GM18508 (cell line): Measurements from ENCODE around the gene SMARCA4.
"Not testable (repeated sequence)": the region's sequence is repeated elsewhere in the genome, so short reads cannot be mapped to it uniquely, and the experiment has no call there.

ENCODE experiments used
- ATAC-seq: cut with Tn5 transposase; IDR thresholded peaks from one replicate; pipeline ENCODE4 v1.9.1; 2021; ENCODE audit warnings: moderate number of reproducible peaks; ENCODE audit not compliant: insufficient read depth, unreplicated experiment

Gene SMARCA4

DNA sequence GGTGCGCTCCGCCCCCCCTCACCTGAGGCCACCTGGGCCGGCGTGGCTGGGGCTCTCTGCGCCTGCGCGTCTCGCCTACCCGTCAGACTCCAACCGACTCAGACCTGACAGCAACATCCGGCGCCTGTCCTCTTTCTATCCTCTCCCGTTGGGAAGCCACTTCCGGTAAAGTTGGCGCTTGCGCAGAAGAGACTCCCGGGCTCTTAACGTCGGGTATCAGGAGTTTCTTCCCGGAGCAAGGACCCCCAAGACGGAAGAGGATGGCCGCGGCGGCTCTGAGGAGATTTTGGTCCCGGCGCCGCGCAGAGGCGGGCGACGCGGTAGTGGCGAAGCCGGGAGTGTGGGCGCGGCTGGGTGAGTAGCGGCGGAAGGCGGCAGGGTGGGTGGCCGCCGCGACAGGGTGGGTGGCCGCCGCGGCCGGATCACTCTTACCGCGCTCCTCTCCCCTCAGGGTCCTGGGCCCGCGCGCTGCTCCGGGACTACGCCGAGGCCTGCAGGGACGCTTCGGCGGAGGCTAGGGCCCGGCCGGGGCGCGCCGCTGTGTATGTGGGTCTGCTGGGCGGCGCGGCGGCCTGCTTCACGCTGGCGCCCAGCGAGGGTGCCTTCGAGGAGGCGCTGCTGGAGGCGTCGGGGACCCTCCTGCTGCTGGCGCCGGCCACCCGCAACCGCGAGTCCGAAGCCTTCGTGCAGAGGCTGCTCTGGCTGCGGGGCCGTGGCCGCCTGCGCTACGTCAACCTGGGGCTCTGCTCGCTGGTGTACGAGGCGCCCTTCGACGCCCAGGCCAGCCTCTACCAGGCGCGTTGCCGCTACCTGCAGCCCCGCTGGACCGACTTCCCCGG lies 32.0 kb upstream of the SMARCA4 start, which contains the start of the genes TIMM29 and YIPF2:
TIMM29 (plus strand) TSS at position 249 of the 839 bp plus-strand sequence; CDS start at position 261, 12 bp downstream.
YIPF2 (minus strand) TSS at position 77 of the 839 bp plus-strand sequence. CDS start 229 bp downstream, outside the sequence.
- ATAC-seq, result peak; percentile 55

GRCh38 chr19:10929402-10929794 lies 31.4 kb upstream of the SMARCA4 start:
- ATAC-seq, result no peak

DNA sequence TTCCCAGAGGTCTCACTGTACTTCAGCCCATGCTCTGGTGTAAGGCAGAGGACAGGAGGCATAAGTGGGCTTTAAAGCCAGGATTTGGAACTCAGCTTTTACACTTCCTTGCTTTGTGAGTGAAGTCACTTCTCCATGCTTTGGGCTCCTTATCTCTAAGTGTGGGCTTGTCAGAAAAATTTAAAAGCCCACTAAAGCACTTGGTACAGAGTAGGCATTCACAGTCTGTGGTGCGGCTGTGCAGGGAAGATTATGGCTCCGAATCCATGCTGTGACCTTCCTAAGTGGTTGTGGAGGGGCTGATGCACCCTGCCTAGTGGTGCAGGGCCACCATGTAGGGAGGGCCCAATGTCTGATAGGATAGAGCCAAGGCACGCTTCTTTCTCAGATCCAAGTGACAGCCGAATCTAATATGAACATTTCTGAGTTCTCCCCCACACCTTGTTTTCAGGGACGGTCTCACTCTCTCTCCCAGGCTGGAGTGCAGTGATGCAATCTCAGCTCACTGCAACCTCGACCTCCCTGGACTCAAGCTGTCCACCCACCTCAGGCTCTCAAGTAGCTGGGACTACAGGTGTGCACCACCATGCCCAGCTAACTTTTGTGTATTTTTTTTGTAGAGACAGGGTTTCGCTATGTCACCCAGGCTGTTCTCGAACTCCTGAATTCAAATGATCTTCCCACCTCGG lies 25.3 kb upstream of the SMARCA4 start:
- ATAC-seq, result no peak

DNA sequence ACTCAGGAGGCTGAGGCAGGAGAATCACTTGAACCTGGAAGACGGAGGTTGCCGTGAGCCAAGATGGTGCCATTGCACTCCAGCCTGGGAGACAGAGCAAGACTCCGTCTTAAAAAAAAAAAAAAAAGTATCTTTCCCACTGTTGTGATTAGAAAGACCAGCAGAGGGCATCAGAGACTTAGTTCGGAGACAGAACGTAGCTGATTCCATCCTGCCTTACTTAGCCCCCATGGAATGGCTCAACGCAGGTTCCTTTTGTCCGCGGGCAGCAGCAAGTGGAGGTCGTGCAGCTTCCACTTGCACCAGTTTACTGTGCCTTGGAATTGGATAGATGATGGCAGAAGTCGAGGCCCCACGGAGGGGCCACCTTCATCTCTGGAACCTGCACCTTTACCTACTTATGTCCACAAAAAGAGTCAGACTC lies 24.2 kb upstream of the SMARCA4 start:
- no peak for ATAC-seq

DNA sequence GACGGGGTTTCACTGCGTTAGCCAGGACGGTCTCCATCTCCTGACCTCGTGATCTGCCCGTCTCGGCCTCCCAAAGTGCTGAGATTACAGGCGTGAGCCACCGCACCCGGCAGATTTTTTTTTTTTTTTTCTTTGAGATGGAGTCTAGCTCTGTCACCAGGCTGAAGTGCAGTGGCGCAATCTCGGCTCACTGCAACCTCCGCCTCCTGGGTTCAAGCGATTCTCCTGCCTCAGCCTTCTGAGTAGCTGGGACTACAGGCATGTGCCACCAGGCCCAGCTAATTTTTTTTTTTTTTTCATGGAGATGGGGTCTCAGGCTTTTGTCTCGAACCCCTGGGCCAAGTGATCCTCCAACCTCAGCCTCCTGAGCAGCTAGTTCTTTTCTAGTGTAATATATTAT lies 19.2 kb upstream of the SMARCA4 start:
- ATAC-seq, result not testable (repeated sequence)

DNA sequence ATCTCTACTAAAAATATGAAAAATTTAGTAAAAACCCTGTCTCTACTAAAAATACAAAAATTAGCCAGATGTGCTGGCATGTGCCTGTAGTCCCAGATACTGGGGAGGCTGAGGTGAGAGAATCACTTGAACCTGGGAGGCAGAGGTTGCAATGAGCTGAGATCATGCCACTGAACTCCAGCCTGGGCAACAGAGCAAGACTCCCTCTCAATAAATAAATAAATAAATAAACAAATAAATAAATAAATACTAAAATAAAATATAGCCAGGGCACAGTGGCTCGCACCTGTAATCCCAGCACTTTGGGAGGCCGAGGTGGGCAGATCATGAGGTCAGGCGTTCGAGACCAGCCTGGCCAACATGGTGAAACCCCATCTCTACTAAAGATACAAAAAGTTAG lies 17.4 kb upstream of the SMARCA4 start:
- not testable (repeated sequence) for ATAC-seq

GRCh38 chr19:10945264-10945663 lies 15.6 kb upstream of the SMARCA4 start:
- no peak for ATAC-seq

DNA sequence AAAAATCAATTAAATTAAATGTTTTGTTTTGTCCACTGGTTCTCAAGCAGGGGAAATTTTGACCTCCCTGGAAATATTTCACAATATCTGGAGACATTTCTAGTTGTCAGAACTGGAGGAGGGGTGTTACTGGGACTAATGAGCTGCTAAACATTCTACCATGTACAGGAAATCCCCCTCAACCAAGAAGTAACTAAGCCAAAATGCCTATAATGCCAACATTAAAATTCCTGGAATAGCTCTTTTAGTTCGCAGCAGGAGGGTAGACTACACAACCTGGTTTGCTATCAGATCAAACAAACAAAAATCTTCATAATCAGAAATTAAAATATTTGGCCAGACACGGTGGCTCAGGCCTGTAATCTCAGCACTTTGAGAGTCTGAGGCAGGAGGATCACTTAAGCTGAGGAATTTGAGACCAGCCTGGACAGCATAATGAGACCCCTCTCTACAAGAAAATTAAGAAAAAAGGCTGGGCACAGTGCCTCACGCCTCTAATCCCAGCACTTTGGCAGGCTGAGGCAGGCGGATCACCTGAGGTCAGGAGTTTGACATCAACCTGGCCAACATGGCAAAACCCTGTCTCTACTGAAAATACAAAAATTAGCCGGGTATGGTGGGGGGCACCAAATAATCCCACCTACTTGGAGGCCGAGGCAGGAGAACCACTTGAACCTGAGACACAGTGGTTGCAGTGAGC lies 13.7 kb upstream of the SMARCA4 start:
- no peak for ATAC-seq

DNA sequence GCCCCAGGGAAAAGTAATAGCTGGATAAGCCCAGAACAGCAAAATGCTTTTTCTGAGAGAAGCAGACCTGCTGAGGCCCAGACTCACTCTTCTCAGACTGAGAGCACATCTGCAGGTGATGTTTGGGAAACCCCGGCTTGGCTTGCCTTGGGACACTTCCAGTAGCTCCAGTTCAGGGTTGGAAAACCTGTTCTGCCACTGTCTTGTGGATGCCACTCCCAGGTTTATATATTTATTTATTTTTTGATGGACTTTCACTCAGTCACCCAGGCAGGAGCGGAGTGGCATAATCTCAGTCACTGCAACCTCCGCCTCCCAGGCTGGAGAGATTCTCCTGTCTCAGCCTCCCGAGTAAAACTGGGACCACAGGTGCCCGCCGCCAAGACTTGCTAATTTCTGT lies 8.0 kb upstream of the SMARCA4 start:
- no peak for ATAC-seq

GRCh38 chr19:10959277-10959968 lies 1.4 kb upstream of the SMARCA4 start:
- not testable (repeated sequence) for ATAC-seq

- ATAC-seq, result no peak
Observed at GRCh38 chr19:10961073-10961860, 437 bp downstream of the SMARCA4 start.

DNA sequence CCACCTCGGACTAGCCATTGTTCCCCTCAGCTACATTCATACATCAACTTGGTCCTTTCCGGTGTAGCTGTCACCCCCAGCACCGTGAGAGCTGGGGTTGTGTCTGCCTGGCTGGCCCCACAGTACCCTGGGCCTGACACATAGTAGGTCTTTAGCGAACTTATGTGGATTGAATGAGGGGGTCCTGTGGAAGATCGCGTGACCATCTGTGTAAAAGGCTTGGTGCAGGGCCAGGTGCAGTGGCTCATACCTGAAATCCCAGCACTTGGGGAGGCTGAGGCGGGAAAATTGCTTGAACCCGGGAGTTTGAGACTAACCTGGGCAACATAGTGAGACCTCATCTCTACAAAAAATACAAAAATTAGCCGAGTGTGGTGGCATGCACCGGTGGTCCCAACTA lies 2.0 kb downstream of the SMARCA4 start:
- ATAC-seq, result no peak

DNA sequence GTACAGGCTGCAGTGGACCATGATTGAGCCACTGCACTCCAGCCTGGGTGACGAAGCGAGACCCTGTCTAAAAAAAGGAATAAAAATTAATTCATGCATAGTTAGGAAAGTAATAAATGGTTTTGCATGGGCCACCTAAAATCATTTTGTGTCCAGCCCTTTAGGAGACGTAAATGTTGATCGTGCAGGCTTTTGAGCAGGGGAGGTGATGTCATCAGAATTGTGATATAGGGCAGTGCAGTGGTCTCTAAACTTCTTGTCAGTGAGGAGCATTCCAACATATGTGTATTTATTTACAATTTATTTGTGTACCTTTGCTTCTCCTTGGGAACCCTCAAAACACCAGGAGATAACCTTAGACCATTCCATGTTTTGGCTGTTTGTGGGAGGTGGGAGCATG lies 3.0 kb downstream of the SMARCA4 start:
- ATAC-seq, result no peak

GRCh38 chr19:10964903-10965302 lies 4.1 kb downstream of the SMARCA4 start:
- ATAC-seq, result no peak

GRCh38 chr19:10965398-10965797 lies 4.6 kb downstream of the SMARCA4 start:
- ATAC-seq, result no peak

- no peak for ATAC-seq
Observed at GRCh38 chr19:10966809-10967208, 6.0 kb downstream of the SMARCA4 start.

DNA sequence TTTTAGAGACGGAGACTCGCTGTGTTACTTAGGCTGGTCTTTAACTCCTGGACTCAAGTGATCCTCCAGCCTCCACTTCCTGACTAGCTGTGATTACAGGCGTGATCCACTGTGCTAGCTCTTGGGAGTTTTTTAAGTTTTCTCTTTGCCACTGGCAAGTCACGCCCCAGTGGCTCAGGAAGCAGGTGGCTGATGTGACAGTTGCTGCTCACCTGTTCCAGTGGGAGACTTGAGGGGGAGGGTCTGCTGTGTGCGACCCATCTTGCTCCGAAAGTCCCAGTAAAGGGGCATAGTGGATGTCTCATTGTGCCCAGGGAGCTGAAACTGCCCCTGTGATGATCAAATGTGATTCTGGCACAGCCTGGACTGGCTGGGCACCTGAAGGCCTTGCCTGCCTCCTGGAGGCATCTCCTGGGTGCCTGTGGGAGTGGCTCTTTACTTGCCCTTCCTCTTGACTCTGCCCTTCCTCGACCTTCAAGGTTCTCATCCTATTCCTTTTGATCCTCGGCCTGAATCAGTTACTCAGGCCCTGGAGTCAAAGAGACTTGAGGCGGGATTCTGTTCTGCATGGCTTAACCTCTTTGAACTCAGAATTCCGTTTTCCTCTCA lies 7.8 kb downstream of the SMARCA4 start:
- ATAC-seq, result no peak

GRCh38 chr19:10971107-10971726 lies 10.4 kb downstream of the SMARCA4 start:
- no peak for ATAC-seq
